22Rv1 (cell line): ENCODE measurements around the gene DUOX2.

Experiments
- ZFX ChIP-seq: fragments of 450-650 bp; IDR thresholded peaks from 2 replicates; pipeline ENCODE4 v1.6.1; 2017; ENCODE audit warnings: antibody characterized with exemption, borderline replicate concordance
- TF ChIP-seq, protein P1 (sequence below): fragments of 450-650 bp; IDR thresholded peaks from 2 replicates; pipeline ENCODE4 v1.5.1; 2017; ENCODE audit warnings: mild to moderate bottlenecking

DNA sequence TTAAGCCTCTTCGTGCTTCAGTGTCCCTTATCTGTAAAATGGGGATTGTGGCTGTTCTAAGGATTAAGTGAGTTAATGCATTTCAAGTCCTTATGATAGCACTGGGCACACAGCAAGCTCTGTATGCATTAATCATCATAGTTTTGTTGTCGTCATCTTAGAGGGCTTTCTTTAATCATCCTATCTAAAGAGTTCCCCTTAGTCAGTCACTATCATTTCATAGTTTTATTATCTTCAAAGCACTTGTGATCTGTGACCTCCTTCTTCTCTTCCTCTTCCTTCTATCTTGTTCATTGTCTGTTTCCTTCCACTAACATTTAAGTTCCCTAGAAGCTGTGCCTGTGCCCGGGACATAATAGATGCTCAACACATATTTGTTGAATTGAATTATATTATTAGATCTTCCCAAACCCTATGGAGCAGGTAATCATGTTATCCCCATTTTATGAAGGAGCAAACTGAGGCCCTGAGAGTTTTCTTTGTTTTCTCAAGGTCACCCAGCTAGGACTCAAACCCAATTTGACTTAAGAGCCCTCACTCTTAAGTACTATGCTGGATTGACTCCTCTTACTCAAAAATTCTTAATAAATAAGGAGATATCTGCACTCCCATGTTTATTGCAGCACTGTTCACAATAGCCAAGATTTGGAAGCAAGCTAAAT is 24.1 kb downstream of the DUOX2 start:
- TF ChIP-seq, protein P1, sequence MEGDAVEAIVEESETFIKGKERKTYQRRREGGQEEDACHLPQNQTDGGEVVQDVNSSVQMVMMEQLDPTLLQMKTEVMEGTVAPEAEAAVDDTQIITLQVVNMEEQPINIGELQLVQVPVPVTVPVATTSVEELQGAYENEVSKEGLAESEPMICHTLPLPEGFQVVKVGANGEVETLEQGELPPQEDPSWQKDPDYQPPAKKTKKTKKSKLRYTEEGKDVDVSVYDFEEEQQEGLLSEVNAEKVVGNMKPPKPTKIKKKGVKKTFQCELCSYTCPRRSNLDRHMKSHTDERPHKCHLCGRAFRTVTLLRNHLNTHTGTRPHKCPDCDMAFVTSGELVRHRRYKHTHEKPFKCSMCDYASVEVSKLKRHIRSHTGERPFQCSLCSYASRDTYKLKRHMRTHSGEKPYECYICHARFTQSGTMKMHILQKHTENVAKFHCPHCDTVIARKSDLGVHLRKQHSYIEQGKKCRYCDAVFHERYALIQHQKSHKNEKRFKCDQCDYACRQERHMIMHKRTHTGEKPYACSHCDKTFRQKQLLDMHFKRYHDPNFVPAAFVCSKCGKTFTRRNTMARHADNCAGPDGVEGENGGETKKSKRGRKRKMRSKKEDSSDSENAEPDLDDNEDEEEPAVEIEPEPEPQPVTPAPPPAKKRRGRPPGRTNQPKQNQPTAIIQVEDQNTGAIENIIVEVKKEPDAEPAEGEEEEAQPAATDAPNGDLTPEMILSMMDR = no peak
- no peak for TF ChIP-seq ZFX
